HEK293 (cell line): ENCODE measurements around the gene TFB2M.

Experiments
- CTCF ChIA-PET: fragments of 350-600 bp; formaldehyde crosslinking; extraction: SDS; loops from one replicate; lab custom pipeline; 2021; ENCODE audit warnings: antibody characterized with exemption; lab: Yijun Ruan, JAX
- POLR2A ChIA-PET: fragments of 300-600 bp; formaldehyde crosslinking; extraction: SDS; loops from one replicate; lab custom pipeline; 2020; ENCODE audit warnings: antibody characterized with exemption, inconsistent platforms; lab: Yijun Ruan, JAX
- H3K27ac ChIP-seq: fragments of 200-500 bp; sonication (Bioruptor generic); 2 replicates; pipeline ENCODE4 v1.5.1; 2014; ENCODE audit warnings: low read depth, low read length, control low read depth, inconsistent platforms; ENCODE audit errors: extremely low read depth
- H3K36me3 ChIP-seq, 2 experiments: fragments of 200-500 bp in 1 of 2; sonication (Bioruptor generic) in 1 of 2; 1 replicate in 1 of 2; 2 replicates in 1 of 2; pipeline ENCODE4 v1.5.1; 2014 to 2017; ENCODE audit warnings: inconsistent platforms in 2 of 2, low read length in 2 of 2; ENCODE audit not compliant: control insufficient read depth in 2 of 2, insufficient read depth in 1 of 2
- H3K4me1 ChIP-seq: fragments of 200-500 bp; sonication (Bioruptor generic); 2 replicates; pipeline ENCODE4 v1.5.1; 2014; ENCODE audit warnings: mild to moderate bottlenecking, low read length, inconsistent platforms; ENCODE audit not compliant: control insufficient read depth, insufficient read depth
- H3K4me3 ChIP-seq: 2 replicates; pipeline ENCODE4 v1.5.1; 2011; ENCODE audit warnings: low read depth, mild to moderate bottlenecking, control low read depth, low read length, moderate library complexity
- H3K9me3 ChIP-seq: fragments of 200-500 bp; sonication (Bioruptor generic); 2 replicates; pipeline ENCODE4 v1.5.1; 2014; ENCODE audit warnings: low read depth, low read length, inconsistent platforms; ENCODE audit not compliant: control insufficient read depth, insufficient read depth
- BCL11A ChIP-seq: fragments of 450-650 bp; formaldehyde crosslinking; IDR thresholded peaks from 2 replicates; pipeline ENCODE4 v1.5.1; 2016; ENCODE audit warnings: low read depth, missing biosample characterization, missing genetic modification characterization
- HOXA7 ChIP-seq: sonication (generic); formaldehyde crosslinking; IDR thresholded peaks from 2 replicates; pipeline ENCODE4 v1.8.1; 2022; ENCODE audit warnings: missing genetic modification reagents, borderline replicate concordance
- HOXD13 ChIP-seq: sonication (generic); formaldehyde crosslinking; IDR thresholded peaks from 2 replicates; pipeline ENCODE4 v1.8.0; 2022; ENCODE audit warnings: missing genetic modification reagents, borderline replicate concordance
- PRDM2 ChIP-seq: fragments of 450-650 bp; formaldehyde crosslinking; IDR thresholded peaks from 2 replicates; pipeline ENCODE4 v1.5.1; 2016; ENCODE audit warnings: missing biosample characterization, missing genetic modification characterization, borderline replicate concordance
- ZBTB26 ChIP-seq: fragments of 450-650 bp; formaldehyde crosslinking; optimal IDR thresholded peaks from 2 replicates; pipeline ENCODE3; 2016; ENCODE audit warnings: missing biosample characterization, mild to moderate bottlenecking, missing genetic modification characterization
- ZNF132 ChIP-seq: fragments of 450-650 bp; formaldehyde crosslinking; IDR thresholded peaks from 2 replicates; pipeline ENCODE4 v1.5.1; 2017; ENCODE audit warnings: missing biosample characterization, missing genetic modification characterization, borderline replicate concordance
- ZNF169 ChIP-seq: fragments of 450-650 bp; formaldehyde crosslinking; IDR thresholded peaks from 2 replicates; pipeline ENCODE4 v1.5.1; 2016; ENCODE audit warnings: missing biosample characterization, missing genetic modification characterization
- ZNF473 ChIP-seq: fragments of 450-650 bp; formaldehyde crosslinking; IDR thresholded peaks from 2 replicates; pipeline ENCODE4 v1.5.1; 2017; ENCODE audit warnings: missing biosample characterization, missing genetic modification characterization
- ZNF510 ChIP-seq: fragments of 450-650 bp; formaldehyde crosslinking; IDR thresholded peaks from 2 replicates; pipeline ENCODE4 v1.5.1; 2018; ENCODE audit warnings: mild to moderate bottlenecking, missing genetic modification characterization, missing biosample characterization; ENCODE audit not compliant: insufficient replicate concordance
- ZNF513 ChIP-seq: fragments of 450-650 bp; IDR thresholded peaks from 2 replicates; pipeline ENCODE4 v1.5.1; 2018; ENCODE audit warnings: missing biosample characterization, missing genetic modification characterization
- ZNF555 ChIP-seq: fragments of 450-650 bp; formaldehyde crosslinking; conservative IDR thresholded peaks from 2 replicates; pipeline ENCODE4 v1.5.1; 2017; ENCODE audit warnings: missing biosample characterization, mild to moderate bottlenecking, missing genetic modification characterization, inconsistent platforms
- ZNF692 ChIP-seq: fragments of 450-650 bp; formaldehyde crosslinking; IDR thresholded peaks from 2 replicates; pipeline ENCODE4 v1.5.1; 2016; ENCODE audit warnings: missing biosample characterization, missing genetic modification characterization
- ZNF830 ChIP-seq: fragments of 450-650 bp; IDR thresholded peaks from 2 replicates; pipeline ENCODE4 v1.5.0; 2018; ENCODE audit warnings: missing biosample characterization, missing genetic modification characterization, low read depth, mild to moderate bottlenecking, moderate library complexity
- ZSCAN18 ChIP-seq: fragments of 450-650 bp; formaldehyde crosslinking; IDR thresholded peaks from 2 replicates; pipeline ENCODE4 v1.5.1; 2016; ENCODE audit warnings: missing biosample characterization, missing genetic modification characterization
- ZSCAN23 ChIP-seq: fragments of 450-650 bp; formaldehyde crosslinking; IDR thresholded peaks from 2 replicates; pipeline ENCODE4 v1.5.1; 2016; ENCODE audit warnings: missing biosample characterization, missing genetic modification characterization

The TFB2M gene

GRCh38 chr1:246552110-246552509, 14.0 kb downstream of the TFB2M start:
- Histone ChIP-seq H3K36me3 (peaks cover 0 to 59% of the 10 kb centered on the region in 2 experiments; a peak in 2 of 3 replicates), H3K4me1 (no peaks in the 10 kb centered on the region), H3K27ac (no peak overlapping the region), H3K9me3 (no peaks in the 10 kb centered on the region), H3K4me3 (no peak overlapping the region)
- CTCF ChIA-PET = no interaction called here
- POLR2A ChIA-PET = no interaction called here
- TF ChIP-seq HOXD13 (CRISPR knock-in tag) (no peak), ZNF510 (no peak), ZNF830 (no peak), HOXA7 (no peak), ZSCAN18 (no peak), ZNF169 (tag by site-specific recombination) (no peak), BCL11A (tag by site-specific recombination) (no peak), ZNF513 (tag by site-specific recombination) (no peak), ZNF692 (tag by site-specific recombination) (no peak), ZSCAN23 (tag by site-specific recombination) (no peak), ZNF132 (tag by site-specific recombination) (no peak), PRDM2 (tag by site-specific recombination) (no peak), ZNF473 (tag by site-specific recombination) (no peak), ZNF555 (tag by site-specific recombination) (no peak), ZBTB26 (tag by site-specific recombination) (no peak)
- TF ChIP-seq, all 188 proteins: peak for 0
